Esophagus (tissue), 2 donors: ENCODE results near the gene SNRK. TPM values are rescaled to one million over a fixed set of nuclear protein-coding genes. Genes with fewer than 3 reads are reported as not detected.

Experiments used
- H3K27ac ChIP-seq, 2 donors: one replicate each; pipeline ENCODE4 v1.5.1; 2013; ENCODE audit warnings: low read depth in 2 of 2, mild to moderate bottlenecking in 2 of 2, inconsistent platforms in 1 of 2, low read length in 1 of 2, moderate library complexity in 1 of 2
- H3K27me3 ChIP-seq, 2 donors: one replicate each; pipeline ENCODE4 v1.6.1; 2013; ENCODE audit warnings: low read length in 2 of 2, control low read depth in 1 of 2, mild to moderate bottlenecking in 1 of 2; ENCODE audit not compliant: insufficient read depth in 2 of 2, control insufficient read depth in 1 of 2
- H3K36me3 ChIP-seq, 2 donors: one replicate each; pipeline ENCODE4 v1.6.1; 2013; ENCODE audit warnings: low read length in 1 of 2; ENCODE audit not compliant: control insufficient read depth in 2 of 2, insufficient read depth in 2 of 2
- H3K4me1 ChIP-seq, 2 donors: one replicate each; pipeline ENCODE4 v1.6.1; 2013; ENCODE audit warnings: low read length in 1 of 2; ENCODE audit not compliant: control insufficient read depth in 2 of 2, insufficient read depth in 2 of 2
- H3K4me3 ChIP-seq, 2 donors: one replicate each; pipeline ENCODE4 v1.5.1; 2013; ENCODE audit warnings: low read length in 2 of 2, mild to moderate bottlenecking in 2 of 2, low read depth in 1 of 2, moderate library complexity in 1 of 2
- H3K9me3 ChIP-seq, 2 donors: one replicate each; pipeline ENCODE4 v1.6.1; 2013; ENCODE audit warnings: mild to moderate bottlenecking in 2 of 2, low read depth in 1 of 2, low read length in 1 of 2, moderate library complexity in 1 of 2; ENCODE audit not compliant: control insufficient read depth in 2 of 2, insufficient read depth in 1 of 2
- WGBS, 2 donors: extraction: QIAGEN DNeasy Blood & Tissue Kit; methylation state at CpG; one replicate each; pipeline ENCODE4 v1.1.7; 2013; 5-methylcytosine and 5-hydroxymethylcytosine counted together
- polyA plus RNA-seq, 2 donors: library from polyadenylated mRNA; stranded (reverse); fragments of 200-250 nt; gene quantifications; one replicate each; pipeline ENCODE4 v1.2.3, GENCODE V29; 2013
- donor health status: healthy with polysubstance abuse.
- donor health status: Bipolar disorder and iron deficiency.

SNRK gene
- polyA plus RNA-seq, 2 donors: 11.1 to 11.3 TPM

DNA sequence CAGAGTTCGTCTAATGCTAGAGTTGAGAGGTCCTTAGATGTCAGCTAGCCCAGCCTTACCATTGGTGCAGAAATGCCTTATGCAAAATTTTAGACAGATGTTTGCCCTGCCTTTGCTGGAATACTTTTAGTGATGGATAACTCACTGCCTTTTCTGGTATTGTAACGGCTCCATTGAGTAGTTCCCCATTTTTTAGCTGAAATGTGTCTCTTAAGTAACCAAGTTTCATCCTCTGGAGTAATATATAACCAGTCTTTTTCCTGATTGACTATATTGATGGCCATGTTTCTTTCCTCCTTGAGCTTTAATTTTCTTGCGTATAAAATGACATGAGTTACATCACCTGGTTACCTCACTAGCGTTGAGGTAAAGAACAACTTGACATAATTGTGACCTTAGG lies 45.0 kb downstream of the SNRK start:
- peaks cover 3 to 4% of the 10 kb centered on the region in 2 donors for H3K9me3 ChIP-seq
- H3K4me1 ChIP-seq: peaks cover 0 to under 1% of the 10 kb centered on the region in 2 donors
- H3K4me3 ChIP-seq: no peak overlapping the region
- WGBS, 2 donors: 85 to 87% methylated on average over 4 of the region's 4 CpGs
- H3K27me3 ChIP-seq: no peaks in the 10 kb centered on the region
- no peak overlapping the region for H3K27ac ChIP-seq
- no peaks in the 10 kb centered on the region for H3K36me3 ChIP-seq

DNA sequence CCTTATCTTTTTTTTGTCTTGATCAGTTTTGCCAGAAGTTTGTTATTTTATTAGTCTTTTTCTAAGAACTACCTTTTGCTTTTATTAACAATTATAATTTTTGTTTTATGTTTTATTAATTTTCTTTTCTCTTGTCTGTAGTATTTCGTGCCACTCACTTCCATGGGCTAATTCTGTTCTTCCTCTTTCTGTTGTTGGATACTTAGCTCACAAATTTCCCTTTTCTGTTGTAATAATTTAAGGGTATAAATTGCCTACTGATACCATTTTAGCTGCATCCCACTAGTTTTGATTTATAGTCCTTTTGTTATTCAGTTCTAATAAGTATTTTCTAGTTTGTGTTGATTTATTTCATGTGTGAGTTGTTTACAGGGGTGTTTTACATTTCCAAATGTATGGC lies 48.6 kb downstream of the SNRK start:
- peaks cover 3 to 8% of the 10 kb centered on the region in 2 donors for H3K9me3 ChIP-seq
- H3K36me3 ChIP-seq: peaks cover 0 to 2% of the 10 kb centered on the region in 2 donors
- 91 to 92% methylated on average over 1 of the region's 1 CpG for WGBS, 2 donors
- H3K27ac ChIP-seq: no peak overlapping the region
- no peak overlapping the region for H3K4me3 ChIP-seq
- no peaks in the 10 kb centered on the region for H3K27me3 ChIP-seq
- no peaks in the 10 kb centered on the region for H3K4me1 ChIP-seq

DNA sequence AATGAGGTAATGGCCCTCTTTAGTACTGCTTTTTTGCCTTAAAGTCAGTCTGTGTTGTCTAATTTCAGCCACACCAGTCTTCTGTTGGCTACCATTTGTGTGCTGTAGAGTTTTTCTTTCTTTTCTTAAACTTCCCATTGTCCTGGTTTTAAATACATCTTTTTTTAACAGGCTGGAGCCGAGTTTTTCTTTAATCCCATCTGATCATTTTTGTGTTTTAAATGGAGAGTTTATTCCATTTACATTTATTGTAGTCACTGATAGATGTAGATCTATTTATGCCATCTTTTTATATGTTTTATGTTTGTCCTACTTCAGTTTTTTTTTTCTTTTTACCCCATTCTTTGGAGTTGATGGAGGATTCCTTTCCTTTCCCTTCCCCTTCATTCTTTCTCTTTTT lies 49.5 kb downstream of the SNRK start:
- H3K27me3 ChIP-seq: no peaks in the 10 kb centered on the region
- no peaks in the 10 kb centered on the region for H3K4me1 ChIP-seq
- H3K4me3 ChIP-seq: no peak overlapping the region
- peaks cover 3 to 10% of the 10 kb centered on the region in 2 donors for H3K9me3 ChIP-seq
- H3K36me3 ChIP-seq: peaks cover 5 to 8% of the 10 kb centered on the region in 2 donors
- no peak overlapping the region for H3K27ac ChIP-seq
- WGBS, 2 donors: 100% methylated on average over 1 of the region's 1 CpG

DNA sequence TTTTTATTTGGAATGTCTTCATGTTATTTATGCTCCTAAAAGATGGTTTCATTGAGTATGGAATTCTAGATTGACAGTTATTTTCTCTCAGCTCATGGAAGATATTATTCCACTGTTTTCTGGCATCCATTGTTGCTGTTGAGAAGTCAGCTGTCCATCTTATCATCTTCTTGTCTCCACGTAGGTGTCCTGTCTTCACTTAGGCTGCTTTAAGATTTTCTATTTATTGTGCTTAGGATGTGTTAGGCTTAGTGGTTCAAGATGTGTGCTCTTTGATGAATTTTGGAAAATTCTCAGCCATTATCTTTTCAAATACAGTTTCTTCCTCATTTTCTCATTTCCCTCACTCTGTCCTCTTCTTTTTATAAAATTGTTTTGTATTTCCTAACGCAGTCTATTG lies 52.0 kb downstream of the SNRK start:
- Histone ChIP-seq H3K9me3 (peaks cover 3 to 10% of the 10 kb centered on the region in 2 donors), H3K27me3 (no peaks in the 10 kb centered on the region), H3K4me1 (no peaks in the 10 kb centered on the region), H3K36me3 (peaks cover 13% of the 10 kb centered on the region in 2 donors), H3K4me3 (no peak overlapping the region), H3K27ac (no peak overlapping the region)
- 97% methylated on average over 2 of the region's 2 CpGs for WGBS, 2 donors

DNA sequence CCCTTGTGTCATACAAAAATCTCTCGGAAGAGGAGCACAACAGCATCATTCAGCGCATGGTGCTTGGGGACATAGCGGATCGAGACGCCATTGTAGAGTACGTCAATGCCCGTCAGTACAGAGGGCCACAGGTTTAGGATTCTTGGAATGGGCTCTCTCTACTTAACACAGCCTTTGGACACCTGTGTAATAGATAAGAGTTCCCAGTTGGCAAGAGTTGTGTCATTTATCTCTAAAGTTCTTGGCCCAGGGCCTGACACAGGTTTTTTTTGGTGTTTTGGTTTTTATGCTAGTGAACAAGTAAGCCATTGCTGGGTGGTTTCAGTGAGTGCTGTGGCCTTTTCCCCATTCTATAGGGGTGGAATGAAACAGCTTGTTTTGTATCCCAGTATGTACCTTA lies 54.1 kb downstream of the SNRK start:
- Histone ChIP-seq H3K27me3 (no peaks in the 10 kb centered on the region), H3K36me3 (peaks cover 13 to 19% of the 10 kb centered on the region in 2 donors), H3K4me1 (no peaks in the 10 kb centered on the region), H3K9me3 (peaks cover 0 to 10% of the 10 kb centered on the region in 2 donors), H3K27ac (no peak overlapping the region), H3K4me3 (no peak overlapping the region)
- 87 to 98% methylated on average over 7 of the region's 7 CpGs for WGBS, 2 donors

DNA sequence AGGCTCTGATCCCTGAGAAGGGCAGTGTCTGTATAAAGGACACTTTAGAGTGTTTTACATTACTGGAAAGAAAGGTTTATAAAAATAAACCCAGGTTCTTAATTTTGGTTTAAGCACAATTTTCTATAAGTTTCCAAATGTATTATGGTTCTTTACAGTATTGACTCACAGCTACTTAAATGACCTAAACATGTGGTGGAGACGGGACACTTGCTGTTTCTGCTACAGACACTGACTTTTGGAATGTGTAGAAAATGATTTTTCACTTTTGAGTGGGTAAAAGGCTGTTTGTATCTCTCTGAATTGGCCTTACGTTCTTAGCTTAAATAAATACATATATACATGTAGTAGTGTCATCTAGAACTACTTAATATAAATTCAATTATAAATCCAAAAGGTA lies 55.4 kb downstream of the SNRK start:
- 91 to 93% methylated on average over 2 of the region's 2 CpGs for WGBS, 2 donors
- no peaks in the 10 kb centered on the region for H3K4me1 ChIP-seq
- peaks cover 0 to 6% of the 10 kb centered on the region in 2 donors for H3K9me3 ChIP-seq
- no peak overlapping the region for H3K4me3 ChIP-seq
- H3K36me3 ChIP-seq: peaks cover 13 to 21% of the 10 kb centered on the region in 2 donors
- H3K27me3 ChIP-seq: no peaks in the 10 kb centered on the region
- no peak overlapping the region for H3K27ac ChIP-seq

DNA sequence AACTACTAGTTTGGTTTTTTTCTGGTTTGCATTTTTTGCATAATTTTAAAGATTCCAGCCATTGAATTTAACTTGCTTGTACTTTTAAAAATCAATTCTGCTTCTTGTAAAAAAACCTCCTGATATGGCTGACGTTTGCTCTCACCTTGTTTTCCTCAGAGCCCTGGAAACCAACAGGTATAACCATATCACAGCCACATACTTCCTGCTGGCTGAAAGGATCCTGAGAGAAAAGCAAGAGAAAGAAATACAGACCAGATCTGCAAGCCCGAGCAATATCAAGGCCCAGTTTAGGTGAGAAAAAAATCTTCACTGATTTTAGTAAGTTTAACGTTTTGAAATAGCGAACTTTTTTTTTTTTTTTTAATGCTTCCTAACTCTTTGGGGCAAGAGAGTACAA lies 56.8 kb downstream of the SNRK start:
- Histone ChIP-seq H3K27ac (no peak overlapping the region), H3K36me3 (peaks cover 19 to 30% of the 10 kb centered on the region in 2 donors), H3K27me3 (no peaks in the 10 kb centered on the region), H3K9me3 (peaks cover 0 to 2% of the 10 kb centered on the region in 2 donors), H3K4me1 (peaks cover 0 to 3% of the 10 kb centered on the region in 2 donors), H3K4me3 (no peak overlapping the region)
- 60 to 77% methylated on average over 4 of the region's 4 CpGs for WGBS, 2 donors

DNA sequence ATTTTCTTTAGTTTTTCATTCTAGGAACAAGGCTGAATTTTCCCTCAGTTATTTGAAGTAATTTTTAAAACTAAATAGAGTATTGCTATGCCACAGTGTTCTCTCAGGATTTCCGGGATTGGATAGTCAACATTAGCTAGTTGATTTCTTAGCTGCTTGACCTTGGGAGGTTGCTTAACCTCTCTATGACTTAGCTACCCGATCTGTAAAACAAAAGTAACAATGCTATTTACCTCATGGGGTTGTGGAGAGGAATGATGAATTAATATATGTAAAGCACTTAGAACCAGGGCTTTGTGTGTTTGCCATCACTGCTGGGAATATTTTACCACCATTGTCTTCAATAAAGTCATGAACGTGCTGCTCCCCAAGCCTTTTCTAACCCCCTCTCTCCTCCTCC lies 57.5 kb downstream of the SNRK start:
- peaks cover 0 to 3% of the 10 kb centered on the region in 2 donors for H3K4me1 ChIP-seq
- H3K4me3 ChIP-seq: no peak overlapping the region
- H3K27me3 ChIP-seq: no peaks in the 10 kb centered on the region
- H3K36me3 ChIP-seq: peaks cover 21 to 32% of the 10 kb centered on the region in 2 donors
- H3K27ac ChIP-seq: no peak overlapping the region
- peaks cover 0 to 2% of the 10 kb centered on the region in 2 donors for H3K9me3 ChIP-seq
- WGBS, 2 donors: 68 to 72% methylated on average over 3 of the region's 3 CpGs

DNA sequence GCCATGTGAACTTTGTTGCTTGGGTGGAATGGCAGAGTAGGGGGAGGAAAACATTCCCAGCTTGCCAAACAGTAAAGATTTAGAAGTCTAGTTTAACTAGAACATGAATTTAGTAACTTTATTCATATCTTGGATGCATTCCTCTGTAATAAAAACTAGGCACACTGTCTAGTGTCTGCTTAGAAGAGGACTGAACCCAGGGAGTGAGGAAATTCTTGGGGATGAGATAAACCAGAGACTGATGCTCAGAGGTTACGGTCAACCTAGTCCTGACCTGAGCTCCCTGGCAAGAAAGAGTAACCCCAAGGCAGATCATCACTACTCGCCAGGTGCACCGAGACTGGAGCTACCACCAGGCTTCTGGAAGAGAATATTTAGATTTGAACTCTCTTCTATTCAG lies 58.2 kb downstream of the SNRK start:
- Histone ChIP-seq H3K27ac (no peak overlapping the region), H3K36me3 (peaks cover 21 to 32% of the 10 kb centered on the region in 2 donors), H3K27me3 (no peaks in the 10 kb centered on the region), H3K9me3 (peaks cover 0 to 2% of the 10 kb centered on the region in 2 donors), H3K4me1 (peaks cover 0 to 3% of the 10 kb centered on the region in 2 donors), H3K4me3 (no peak overlapping the region)
- 97 to 100% methylated on average over 3 of the region's 3 CpGs for WGBS, 2 donors

DNA sequence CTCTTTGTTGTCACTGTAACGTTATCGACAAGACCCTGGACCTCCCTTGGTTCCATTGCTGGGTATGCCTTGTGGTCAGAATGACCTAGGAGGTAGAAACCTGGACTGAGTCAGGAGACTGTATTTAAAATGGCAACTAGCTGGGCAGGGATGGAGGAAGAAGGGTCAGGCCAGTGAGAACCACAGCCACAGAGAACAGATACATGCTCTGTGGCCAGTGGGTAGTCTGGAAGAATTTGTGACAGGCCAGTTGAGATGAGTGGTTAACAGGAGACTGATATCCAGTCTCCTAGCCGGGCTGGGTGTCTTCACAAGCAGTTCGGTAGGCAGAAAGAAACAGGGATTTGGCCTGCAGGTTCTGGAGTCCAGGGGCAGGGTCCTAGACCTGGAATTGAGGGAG lies 58.9 kb downstream of the SNRK start:
- Histone ChIP-seq H3K4me3 (no peak overlapping the region), H3K27me3 (no peaks in the 10 kb centered on the region), H3K36me3 (peaks cover 20 to 34% of the 10 kb centered on the region in 2 donors), H3K9me3 (peaks cover 0 to 1% of the 10 kb centered on the region in 2 donors), H3K27ac (no peak overlapping the region), H3K4me1 (peaks cover 0 to 3% of the 10 kb centered on the region in 2 donors)
- 94 to 95% methylated on average over 4 of the region's 4 CpGs for WGBS, 2 donors
